GM19351 (cell line): ENCODE data around the gene PLXNA2.

Experiments
- ATAC-seq: cut with Tn5 transposase; IDR thresholded peaks from one replicate; pipeline ENCODE4 v1.9.1; 2021; ENCODE audit warnings: mild to moderate bottlenecking, moderate library complexity; ENCODE audit not compliant: unreplicated experiment

PLXNA2 gene

DNA sequence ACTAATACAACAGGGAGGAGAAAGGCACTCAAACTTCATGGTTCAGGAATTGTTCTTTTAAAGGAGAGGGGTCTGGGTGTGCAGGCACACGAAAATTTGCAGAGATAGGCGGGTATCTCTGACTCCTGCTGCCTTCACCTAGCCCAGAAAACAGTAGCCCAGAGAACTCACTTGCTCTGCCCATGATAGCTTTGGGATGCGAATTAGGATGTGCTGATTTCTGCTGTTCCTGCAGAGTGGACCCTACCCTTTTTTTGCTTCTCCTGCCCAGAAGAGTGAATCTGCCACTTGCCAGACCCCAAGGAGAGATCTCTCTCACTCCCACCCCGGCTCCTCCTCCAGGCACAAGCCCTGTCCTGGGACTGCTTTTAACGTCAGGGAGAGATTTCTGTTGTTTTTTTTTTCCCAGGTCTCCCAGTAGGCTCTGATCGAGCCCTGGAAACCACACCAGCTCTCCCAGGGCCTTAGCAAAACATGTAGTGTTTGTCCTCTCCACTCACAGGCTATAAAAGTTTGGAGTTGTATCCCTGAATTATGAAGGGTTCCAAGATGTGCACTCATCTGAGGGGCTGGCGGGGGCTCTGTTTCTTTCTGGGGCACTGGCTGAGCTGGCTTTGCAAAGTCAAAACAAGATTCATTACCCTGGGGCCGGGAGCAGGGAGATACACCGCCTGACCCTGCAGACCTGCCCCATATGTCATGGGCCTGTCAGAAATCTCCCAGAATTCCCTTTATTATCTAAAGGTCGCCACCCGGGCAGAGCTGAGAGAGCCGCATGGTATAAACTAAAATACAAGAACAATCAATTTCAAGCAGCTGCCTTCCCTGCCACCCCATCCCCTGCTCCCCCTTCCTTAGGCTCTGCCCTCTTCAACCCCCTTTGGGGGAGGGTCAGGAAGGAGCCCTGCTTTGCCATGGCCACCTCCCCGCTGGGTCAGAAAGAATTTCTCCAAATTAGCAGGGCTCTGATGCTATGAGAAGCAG, 17.9 kb downstream of the PLXNA2 start:
- ATAC-seq = no peak

DNA sequence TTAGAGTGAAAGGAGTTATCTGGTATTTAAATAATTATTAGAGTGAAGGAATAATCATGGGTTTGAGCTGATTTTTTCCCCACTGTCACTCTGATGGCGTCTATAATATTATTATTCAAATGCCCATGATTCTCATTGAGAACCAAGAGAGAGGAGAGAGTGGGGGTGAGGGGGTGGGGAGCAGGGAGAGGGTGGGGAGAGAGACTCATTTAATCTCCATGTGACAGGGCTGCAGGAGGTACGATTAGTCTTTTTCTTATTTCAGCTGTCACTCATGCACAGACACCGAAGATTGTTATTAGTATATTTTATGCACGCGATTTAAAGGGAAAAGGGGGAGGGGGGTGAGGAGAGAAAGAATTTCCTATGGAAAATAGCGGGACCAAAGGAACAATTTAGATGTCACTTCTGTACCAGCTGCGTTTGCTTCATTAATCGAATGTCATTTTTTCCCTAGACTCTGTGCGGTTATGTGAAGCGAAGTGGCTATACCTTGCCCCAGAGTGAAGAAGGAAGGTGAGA, 19.9 kb downstream of the PLXNA2 start:
- ATAC-seq = no peak

DNA sequence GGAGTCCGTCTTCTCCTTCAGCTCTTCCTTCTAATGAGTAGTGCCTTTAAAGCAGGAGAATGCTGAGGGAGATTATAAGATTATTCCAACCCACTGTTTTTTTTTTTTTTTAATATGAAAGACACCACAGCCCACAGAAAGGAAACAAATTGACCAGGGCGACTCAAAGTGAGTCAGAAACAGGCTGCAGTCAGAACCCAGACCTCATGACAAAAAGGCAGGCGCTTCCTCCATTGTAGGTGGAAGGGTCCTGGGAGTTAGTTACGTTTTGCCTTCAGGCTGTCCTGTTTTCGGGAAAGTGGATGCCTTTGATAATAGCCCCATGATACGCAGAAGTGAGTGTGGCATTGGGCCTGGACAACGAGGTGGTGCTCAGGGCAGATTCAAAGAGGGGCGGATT, 21.0 kb downstream of the PLXNA2 start:
- ATAC-seq = no peak

DNA sequence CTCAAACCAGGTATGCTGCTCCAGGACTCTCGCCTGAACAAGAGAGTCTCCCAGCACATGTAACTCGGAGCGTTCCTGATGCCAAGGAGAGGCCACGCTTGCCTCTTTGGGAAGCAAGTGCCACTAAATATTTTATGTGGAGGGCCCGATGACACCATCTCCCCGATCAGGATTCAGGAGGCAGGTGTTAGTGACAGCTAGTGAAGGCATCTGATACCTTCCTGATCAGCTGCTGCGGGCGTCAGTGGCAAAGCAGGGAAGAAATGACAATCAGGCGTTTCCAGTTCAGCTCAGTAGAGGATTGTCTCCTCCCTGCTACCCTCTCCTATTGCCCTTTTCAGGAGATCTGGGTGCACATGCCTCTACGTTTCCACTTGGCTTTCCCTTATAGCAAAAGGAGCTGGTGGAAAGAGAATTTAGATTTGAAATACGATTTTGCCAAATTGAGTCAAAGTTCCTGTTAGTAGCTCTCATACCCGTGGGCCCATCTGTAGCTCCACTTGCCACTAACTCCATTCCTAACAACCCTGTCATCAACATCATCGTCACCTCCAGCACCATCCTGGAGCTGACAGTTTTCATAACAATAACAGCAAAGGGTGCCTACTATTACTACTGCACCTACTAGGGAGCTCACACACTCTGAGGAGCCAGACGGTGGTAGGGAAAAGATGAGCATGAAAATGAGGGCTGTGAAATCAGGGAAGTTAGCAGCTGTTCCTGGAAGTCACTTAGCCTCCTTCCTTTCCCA, 21.6 kb downstream of the PLXNA2 start:
- ATAC-seq = no peak

DNA sequence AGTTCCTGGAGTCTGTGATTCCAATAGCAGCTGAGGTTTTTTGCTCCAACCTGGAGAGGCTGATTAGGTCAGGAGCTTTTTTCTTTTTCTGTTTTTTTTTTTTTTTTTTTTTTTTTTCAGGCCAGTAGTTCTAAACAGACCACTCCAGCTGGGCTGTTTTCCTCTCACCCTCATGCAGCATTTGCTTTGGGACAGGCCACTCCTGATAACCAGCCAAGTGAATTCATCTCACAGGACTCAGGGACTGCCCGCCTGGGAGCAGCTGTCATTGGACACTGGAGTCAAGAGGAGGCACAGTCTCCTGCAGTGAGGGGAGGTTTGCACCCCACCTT, 22.9 kb downstream of the PLXNA2 start:
- no peak for ATAC-seq

DNA sequence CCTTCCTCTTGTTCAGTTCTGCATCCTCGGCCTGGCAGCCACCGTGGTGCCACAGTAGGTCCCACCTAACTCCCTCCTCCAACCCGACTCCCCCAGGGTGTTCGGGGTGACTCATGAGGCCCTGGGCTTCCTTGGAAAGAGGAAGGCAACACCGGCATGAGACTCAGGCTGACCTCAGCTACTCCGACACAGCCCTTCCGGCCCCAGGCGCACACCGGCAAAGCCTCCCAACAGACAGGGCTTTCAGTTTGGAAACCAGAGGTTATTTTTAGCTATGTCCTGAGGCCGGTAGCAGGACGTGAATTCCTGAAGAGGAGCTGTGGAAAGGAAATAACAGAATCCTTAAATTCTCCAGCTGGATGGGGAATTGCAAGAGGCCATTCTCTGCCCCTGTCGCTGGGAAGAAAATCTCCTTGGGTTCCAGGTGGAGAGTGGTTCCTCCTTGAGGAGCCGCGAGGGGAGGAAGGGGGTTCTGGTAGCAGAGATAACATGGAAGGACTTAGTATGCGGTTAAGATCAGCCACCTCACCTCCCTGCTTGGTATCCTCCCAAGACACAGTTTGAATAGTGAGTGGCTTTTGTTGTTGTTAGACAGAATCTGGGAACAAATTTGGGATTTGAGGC, 24.4 kb downstream of the PLXNA2 start:
- ATAC-seq = no peak

DNA sequence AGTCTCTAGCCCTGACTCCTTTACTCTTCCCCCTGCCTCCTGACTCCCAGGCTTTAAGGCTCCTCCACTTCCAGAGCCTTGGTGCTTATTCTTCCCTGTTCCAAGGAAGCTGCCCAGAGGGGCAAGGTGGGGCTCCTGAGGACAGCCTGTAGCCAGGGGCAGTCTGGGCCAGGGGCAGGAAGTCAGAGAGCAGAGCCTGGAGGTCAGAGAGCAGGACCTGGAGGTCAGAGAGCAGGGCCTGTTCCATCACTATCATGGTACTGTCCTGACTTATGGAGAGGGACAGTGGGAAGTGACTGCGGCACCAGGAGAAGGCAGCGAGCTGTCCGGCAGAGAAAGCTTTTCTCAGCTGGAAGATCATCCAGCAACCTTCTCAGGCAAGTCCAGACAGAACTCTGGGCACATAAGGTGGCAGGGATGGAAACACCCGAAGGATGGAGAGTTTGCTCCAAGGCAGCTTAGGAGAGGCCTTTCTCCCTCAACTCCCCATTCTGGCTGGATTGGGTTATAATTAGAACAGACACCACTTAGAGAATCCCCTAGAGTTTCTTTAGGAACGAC, 25.0 kb downstream of the PLXNA2 start:
- no peak for ATAC-seq

DNA sequence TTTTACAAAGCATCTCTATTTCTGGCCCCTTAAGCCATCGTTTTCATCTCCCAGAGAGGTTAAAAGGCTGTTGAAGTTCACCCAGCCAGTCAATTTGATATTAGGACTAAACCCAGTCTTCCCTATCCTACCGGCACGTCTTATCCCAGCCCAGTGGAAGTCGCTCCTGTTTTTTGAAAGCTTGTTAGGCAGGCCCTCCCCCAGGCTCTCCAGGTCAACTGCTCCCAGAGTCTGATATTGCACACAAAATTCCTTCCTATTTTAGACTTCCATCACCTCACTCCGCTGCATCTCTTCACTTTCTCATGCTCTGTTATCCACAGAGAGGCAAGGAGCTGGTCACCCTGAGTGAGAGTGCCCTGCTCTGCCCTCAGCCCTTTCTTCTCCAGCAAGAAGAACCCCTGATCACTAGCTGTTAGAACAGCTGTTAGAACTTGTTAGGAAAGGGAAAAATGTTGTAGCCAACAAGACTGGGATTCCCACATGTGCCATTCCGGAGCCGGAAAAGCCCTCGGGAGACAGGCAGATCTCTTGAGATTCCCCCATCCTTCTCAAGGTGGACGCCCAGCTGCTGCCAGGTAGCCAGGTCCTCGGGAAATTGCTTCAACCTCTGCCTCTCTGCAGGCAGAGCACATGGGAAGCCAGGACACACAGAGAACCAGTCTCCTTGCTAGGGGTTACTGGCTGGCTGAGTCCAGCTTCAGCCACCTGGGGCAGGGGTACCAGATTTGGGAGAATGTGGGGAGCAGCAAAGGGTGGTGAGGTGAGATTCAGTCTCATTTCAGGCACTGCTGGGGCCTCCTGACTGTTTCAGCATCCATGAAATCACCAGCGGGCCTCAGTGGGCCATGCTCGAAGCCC, 25.7 kb downstream of the PLXNA2 start:
- no peak for ATAC-seq

DNA sequence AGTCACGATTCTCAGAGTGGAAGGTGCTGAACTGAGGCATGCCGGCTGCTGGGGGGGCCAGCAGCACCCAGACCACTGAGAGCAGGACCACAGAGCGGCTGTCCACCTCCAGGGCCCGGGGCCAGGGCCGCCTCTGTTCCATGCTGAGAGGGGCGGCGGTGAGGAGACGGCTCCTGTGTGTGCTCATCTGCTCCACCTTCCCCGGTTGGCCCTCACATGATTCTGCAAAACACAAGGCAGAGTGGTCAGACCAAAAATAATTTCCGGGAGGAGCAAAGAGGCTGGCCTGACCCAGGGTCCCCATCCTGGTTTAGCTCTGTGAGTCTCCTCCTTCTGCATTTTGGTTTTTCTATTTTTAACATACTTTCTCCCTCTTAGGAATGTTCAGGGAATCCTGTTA, 26.4 kb downstream of the PLXNA2 start:
- ATAC-seq = no peak

DNA sequence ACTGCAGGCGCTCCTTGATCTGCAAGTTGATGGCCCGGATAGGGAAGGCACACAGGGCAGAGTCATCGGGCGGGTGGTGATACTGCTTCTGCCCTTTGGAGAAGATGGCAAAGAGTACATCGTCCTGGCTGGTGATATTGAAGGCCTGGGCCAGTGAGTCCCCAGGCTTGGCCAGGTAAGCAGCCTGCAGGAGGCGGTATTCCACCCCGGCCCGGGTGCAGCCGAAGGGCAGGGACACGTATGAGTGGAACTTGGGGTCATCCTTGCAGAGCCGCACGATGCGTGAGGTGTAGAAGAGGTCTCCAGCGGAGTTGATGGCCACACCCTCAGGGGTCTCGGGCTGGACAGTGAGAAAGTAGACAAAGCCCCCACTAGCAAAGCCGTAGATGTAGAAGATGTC, 27.4 kb downstream of the PLXNA2 start:
- no peak for ATAC-seq

DNA sequence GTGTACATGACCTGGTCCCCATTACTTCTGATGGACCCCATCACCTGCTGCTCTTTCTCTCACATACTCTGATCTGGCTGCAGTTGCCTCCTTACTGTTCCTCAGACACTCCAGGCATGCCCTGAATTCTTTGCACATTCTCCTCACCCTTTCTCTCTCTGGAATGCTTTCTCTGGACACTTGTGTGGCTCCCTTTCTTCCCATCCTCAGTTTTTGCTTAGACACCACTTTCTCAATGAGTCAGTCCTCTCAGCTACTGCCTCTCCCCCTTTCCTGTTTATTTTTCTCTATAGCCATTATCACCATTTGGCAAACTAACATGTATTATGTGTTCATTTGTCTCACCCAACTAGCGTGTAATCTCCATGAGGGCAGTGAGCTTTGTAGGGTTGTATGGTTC, 28.1 kb downstream of the PLXNA2 start:
- ATAC-seq = no peak

DNA sequence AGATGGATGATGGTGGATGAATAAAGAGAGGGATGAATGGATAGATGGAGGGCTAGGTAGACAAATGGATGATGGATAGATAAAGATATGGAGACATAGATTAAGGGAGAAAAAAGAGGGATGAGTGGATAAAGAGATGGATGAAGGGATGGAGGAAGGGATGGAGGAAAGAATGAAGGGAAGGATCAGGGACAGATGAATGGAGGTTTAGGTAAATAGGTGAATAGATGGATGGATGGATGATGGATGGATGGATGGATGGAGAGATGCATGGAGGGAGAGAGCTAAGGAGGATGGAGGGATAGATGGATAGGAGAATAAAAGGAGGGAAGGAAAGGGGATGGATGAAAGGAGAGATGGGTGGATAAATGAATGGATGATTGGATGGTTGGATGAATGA, 28.8 kb downstream of the PLXNA2 start:
- no peak for ATAC-seq

DNA sequence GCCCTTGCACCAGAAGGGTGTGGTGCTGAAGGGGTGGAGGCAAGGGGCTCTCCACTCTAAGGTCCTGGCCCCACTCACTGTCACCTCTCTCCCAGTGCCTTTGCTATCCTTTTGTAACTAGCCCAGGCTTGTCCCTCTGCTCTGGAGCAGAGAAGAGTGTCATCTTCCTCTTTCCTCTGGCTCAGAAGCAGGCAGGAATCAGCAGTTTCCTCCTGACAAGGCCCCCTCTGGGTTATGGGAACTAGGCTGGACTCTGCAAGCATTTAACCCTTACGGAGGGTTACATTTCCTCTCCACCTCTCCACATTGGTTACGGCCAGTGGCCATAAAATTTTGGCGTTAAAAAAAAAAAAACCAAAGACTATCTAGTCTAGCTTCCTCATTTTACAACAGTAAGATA, 30.4 kb downstream of the PLXNA2 start:
- no peak for ATAC-seq

DNA sequence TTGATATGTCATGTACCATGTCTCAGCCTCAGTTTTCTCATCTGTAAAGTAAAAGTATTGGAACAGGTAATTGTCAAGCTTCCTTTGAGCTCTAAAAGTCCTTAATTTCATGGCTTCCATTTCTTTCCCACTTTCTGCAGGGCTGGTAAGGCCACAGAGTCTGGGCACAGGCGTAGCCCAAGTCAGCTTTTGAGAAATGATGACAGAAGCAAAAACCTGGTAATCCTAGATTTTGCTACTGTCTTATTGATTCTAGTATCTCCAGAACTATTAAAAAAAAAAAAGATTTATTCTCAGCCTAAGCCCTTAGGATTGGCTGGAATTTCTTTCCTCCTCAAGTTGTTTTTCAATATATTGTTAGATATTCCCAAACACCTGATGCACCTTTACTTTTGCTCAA, 31.3 kb downstream of the PLXNA2 start:
- no peak for ATAC-seq

DNA sequence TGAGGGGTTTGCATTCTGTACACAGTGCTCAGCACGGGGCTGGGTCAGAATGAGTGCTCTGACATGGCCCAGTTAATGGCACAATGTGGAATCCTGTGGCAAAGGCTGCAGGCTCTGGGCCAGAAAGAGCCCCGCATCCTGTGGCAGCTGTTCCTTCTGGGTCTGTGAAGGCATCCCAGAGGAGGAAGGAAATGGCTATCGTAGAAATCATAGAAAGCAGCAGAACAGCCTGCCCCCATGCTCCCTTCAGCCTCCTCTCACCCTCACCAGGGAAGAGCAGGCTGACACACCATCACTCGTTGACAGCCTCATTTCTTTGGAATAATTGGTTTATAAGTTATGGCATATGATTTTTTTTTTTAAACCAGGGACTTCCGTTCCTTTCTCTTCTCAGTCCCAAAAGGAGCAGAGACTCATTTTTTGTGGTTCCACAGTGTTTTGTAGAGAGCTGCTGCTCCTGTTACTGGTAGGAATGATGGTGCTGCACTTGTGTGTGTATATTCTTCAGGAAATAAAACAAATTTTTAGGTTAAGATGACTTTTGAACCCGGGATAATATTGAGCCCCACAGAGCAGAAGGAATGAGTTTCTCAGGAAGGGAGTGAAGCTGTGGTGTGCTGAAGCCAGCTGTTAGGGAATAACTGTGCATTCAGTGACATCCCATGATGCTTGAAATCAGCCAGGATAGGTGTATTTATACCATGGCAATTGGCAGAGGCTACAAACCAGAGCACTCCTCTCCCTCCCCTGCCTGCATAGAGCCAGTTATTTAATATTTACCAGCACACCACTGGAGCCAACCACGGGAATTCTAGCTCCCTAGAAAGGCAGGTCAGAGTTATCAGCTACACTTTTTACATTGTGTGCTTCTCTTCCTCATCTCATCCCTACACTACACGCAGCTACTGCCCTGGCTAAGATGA, 32.0 kb downstream of the PLXNA2 start:
- no peak for ATAC-seq

DNA sequence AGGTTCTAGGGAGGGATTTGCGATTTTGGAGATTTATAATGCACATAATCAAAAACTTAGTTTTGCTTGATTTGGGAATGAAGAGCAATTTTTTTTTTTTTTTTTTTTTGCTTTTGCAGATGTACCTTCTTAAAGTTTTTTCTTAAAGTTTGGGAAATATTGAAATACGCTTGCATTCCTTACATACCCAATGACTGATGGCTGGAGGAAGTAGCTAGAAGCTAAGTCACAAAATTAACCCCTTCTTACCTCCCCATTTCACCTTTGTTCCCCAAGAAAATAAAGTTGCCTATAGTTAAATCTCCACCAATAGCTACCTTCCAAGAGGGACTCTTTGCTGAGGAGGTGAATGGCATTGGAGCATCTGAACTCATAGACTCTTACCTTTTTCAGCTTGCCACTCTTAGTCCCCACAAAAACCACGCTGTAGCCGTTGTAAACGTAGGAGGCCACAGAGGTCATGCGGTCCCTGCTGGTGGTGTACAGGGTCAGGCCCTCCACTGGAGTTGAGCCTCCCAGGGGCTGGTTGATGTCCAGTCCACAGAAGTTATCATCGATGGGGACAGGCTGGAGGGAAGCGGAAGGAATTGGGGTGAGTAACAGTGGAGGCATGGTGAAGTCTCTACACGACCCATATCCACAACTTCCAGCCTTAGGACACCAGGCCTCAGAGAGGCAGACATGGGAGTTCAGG, 34.1 kb downstream of the PLXNA2 start:
- ATAC-seq = no peak

DNA sequence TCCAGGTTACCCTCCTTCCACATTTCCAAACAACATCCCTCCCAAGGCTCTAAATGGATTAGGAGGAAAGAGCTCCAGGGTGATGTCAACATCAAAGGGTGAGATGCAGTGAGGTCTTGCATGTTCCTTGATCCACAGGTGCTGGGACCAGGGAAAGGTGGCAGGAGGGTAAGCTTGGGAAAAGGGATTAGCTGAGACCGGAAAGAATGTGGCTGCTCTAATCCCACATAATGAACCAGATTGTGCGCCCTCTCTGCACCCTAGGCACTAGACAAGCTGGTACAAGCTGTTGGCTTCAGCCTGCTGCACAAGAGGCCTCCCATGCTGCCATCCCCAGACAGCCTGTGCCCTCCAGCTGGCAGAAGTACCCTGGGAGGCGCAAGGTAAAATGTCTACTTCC, 34.9 kb downstream of the PLXNA2 start:
- ATAC-seq = no peak

DNA sequence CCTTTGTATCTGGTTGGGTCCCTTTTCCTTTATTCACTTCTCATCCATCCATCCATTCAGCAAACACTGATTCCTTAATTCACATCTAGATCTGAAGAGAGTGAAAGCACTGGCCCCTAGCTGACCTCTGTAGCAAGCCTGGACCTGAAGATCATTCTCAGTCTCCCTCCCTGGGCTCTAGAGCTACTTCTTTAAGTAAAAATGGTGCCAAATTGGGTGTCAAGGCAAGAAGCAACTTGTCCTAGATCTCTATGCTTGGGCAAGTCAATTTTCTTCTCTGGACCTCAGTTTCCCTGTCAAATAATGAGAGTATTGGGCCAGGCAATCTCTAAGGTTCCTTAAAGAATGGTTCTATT, 36.1 kb downstream of the PLXNA2 start:
- ATAC-seq = no peak
